ENCODE measurements around the gene ZNF511. TPM values are rescaled to one million over a fixed set of nuclear protein-coding genes. Genes with fewer than 3 reads are reported as not detected.

ZNF511 gene
- total and polyA plus RNA-seq, 2 of the 4 experiments (the other 2 are of a cell fraction), result 13.6 to 32.6 TPM

DNA sequence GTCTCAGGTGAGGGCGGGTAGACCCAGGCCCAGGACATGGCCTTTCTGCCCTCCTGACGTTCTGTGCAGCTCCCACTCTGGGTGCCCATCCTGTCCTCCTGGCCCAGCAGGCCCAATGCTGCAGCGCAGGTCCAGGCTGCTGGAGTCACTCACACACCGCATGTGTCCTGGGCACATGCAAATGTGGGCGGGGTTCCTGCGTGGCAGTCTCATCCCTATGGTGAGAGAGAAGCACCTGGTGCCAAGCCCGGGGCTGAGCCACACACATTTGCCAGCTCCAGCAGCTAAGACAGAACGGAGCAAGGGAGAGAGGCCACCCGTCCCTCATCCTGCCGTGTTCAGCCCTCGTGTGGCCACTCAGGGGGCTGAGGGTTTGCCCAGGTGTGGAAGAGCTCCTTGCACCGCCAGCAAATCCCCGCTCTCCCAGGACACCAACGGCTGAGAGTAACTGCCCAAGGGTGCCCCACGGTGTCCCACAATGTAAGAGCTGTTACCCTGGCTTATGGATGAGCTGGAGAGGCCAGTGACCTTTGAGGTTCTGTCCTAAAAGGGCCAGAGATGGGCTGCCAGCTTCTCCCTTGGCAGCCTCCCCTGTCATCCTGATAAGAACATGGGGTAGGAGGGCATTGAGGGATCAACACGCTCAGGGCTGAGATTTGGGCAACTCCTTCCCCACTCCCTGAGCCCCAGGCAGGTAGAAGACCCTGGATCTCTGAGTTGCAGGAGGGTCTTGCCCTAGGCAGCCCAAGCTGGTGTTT is 44.7 kb downstream of the ZNF511 start:
- 90% methylated on average over 8 of the region's 16 CpGs; no CpG with 5 or more reads in 1 of the 2 experiments for WGBS, 2 experiments (ENCODE audit: extremely low coverage in 2 of 2, insufficient read length in 1 of 2)

More for the DNA sequence above, 44.7 kb downstream of the ZNF511 start:
- no peak overlapping the region for H3K4me2 ChIP-seq (ENCODE audit: low read depth, low read length)
- H3K56ac ChIP-seq (ENCODE audit: extremely low read depth, insufficient read depth, low read length), result no peak overlapping the region
- 0 out of 2 replicates have a peak, but pooled peaks cover 5% of the 10 kb centered on the region for H3K9me1 ChIP-seq (ENCODE audit: insufficient read depth, low read length)
- DNase-seq, result no peak
- peaks cover 5% of the 10 kb centered on the region; the same call in 1 of the 2 replicates for H3K36me3 ChIP-seq (ENCODE audit: control insufficient read depth, insufficient read depth, low read length)
- no peak overlapping the region for H3K18ac ChIP-seq (ENCODE audit: low read depth, low read length)
- H4K20me1 ChIP-seq (ENCODE audit: insufficient read depth, low read length), result peaks cover 3% of the 10 kb centered on the region
- no peaks in the 10 kb centered on the region for H3K27me3 ChIP-seq (ENCODE audit: control insufficient read depth, insufficient read depth, low read length)
- in situ Hi-C loops (cut with MboI; ENCODE audit: low sequenced_read_pairs) (no loop called here), intact Hi-C loops (cut with micrococcal nuclease) (no loop called here), dilution Hi-C loops (cut with HindIII; ENCODE audit: low sequenced_read_pairs, unreplicated experiment) (no loop called here)
- H4K8ac ChIP-seq (ENCODE audit: low read depth in 2 of 2, low read length in 2 of 2), result no peak overlapping the region
- H3K23ac ChIP-seq (ENCODE audit: low read depth, low read length), result no peak overlapping the region
- no peak overlapping the region for H2BK15ac ChIP-seq (ENCODE audit: low read depth, low read length)
- H3K4me3 ChIP-seq (ENCODE audit: insufficient read depth, low read depth, low read length), result no peak overlapping the region
- H3K4ac ChIP-seq (ENCODE audit: low read depth, low read length), result no peak overlapping the region
- H4K5ac ChIP-seq (ENCODE audit: low read depth, low read length), result no peak overlapping the region
- no peak for ATAC-seq (ENCODE audit: low read depth)
- H3K9ac ChIP-seq (ENCODE audit: low read depth, low read length), result no peak overlapping the region
- H3K4me1 ChIP-seq (ENCODE audit: control insufficient read depth, insufficient read depth, low read length), result peaks cover 6% of the 10 kb centered on the region; the same call in 1 of the 2 replicates
- no peak overlapping the region for H2AFZ ChIP-seq (replicated peaks; ENCODE audit: low read length, poor library complexity)
- no peak overlapping the region for H2AK9ac ChIP-seq (replicated peaks; ENCODE audit: low read depth, low read length, poor library complexity)
- CTCF ChIA-PET, result no interaction called here
- no peak overlapping the region for H2AK5ac ChIP-seq (ENCODE audit: low read depth, low read length)
- BruUV-seq (replicated peaks), result no TSS peak
- H3K14ac ChIP-seq (replicated peaks; ENCODE audit: low read depth, low read length), result no peak overlapping the region
- POLR2A ChIA-PET (ENCODE audit: unreplicated experiment), result no interaction called here
- no peak overlapping the region for H2BK120ac ChIP-seq (ENCODE audit: low read depth, low read length)
- H3K27ac ChIP-seq (ENCODE audit: insufficient read depth, low read length), result no peak overlapping the region
- H2BK20ac ChIP-seq (ENCODE audit: low read depth, low read length), result no peak overlapping the region
- H2BK5ac ChIP-seq (ENCODE audit: low read depth, low read length, poor library complexity, severe bottlenecking), result no peak overlapping the region
- TF ChIP-seq BHLHE40 (IDR thresholded peaks at IDR 0.05; ENCODE audit: low read depth, low read length), result no peak
- no peak for TF ChIP-seq MAZ (IDR thresholded peaks at IDR 0.05; ENCODE audit: borderline replicate concordance, low read depth, low read length)
- TF ChIP-seq POLR2A (IDR thresholded peaks at IDR 0.05; ENCODE audit: low read depth, low read length), result no peak
- TF ChIP-seq RFX5 (IDR thresholded peaks at IDR 0.05; ENCODE audit: low read depth, low read length), result no peak
- TF ChIP-seq, protein P1, sequence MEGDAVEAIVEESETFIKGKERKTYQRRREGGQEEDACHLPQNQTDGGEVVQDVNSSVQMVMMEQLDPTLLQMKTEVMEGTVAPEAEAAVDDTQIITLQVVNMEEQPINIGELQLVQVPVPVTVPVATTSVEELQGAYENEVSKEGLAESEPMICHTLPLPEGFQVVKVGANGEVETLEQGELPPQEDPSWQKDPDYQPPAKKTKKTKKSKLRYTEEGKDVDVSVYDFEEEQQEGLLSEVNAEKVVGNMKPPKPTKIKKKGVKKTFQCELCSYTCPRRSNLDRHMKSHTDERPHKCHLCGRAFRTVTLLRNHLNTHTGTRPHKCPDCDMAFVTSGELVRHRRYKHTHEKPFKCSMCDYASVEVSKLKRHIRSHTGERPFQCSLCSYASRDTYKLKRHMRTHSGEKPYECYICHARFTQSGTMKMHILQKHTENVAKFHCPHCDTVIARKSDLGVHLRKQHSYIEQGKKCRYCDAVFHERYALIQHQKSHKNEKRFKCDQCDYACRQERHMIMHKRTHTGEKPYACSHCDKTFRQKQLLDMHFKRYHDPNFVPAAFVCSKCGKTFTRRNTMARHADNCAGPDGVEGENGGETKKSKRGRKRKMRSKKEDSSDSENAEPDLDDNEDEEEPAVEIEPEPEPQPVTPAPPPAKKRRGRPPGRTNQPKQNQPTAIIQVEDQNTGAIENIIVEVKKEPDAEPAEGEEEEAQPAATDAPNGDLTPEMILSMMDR (conservative IDR thresholded peaks at IDR 0.05; ENCODE audit: low read depth, low read length), result no peak
- TF ChIP-seq RAD21 (IDR thresholded peaks at IDR 0.05; ENCODE audit: low read length), result no peak
- no peak for TF ChIP-seq CHD1 (IDR thresholded peaks at IDR 0.05; ENCODE audit: low read depth, low read length)
- TF ChIP-seq SMC3 (IDR thresholded peaks at IDR 0.05; ENCODE audit: low read depth, low read length), result no peak
- TF ChIP-seq MAFK (IDR thresholded peaks at IDR 0.05; ENCODE audit: low read depth, low read length), result no peak
- TF ChIP-seq, protein P2, sequence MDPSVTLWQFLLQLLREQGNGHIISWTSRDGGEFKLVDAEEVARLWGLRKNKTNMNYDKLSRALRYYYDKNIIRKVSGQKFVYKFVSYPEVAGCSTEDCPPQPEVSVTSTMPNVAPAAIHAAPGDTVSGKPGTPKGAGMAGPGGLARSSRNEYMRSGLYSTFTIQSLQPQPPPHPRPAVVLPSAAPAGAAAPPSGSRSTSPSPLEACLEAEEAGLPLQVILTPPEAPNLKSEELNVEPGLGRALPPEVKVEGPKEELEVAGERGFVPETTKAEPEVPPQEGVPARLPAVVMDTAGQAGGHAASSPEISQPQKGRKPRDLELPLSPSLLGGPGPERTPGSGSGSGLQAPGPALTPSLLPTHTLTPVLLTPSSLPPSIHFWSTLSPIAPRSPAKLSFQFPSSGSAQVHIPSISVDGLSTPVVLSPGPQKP (IDR thresholded peaks at IDR 0.05; ENCODE audit: borderline replicate concordance, low read depth, low read length), result no peak
- H3K9me3 ChIP-seq (ENCODE audit: control insufficient read depth, insufficient read depth, low read length), result no peaks in the 10 kb centered on the region
- H3K79me1 ChIP-seq (ENCODE audit: low read depth in 1 of 2, low read length in 2 of 2), result peaks cover 8 to 13% of the 10 kb centered on the region in 2 experiments; a peak in 2 of 4 replicates
- no peak overlapping the region for H4K91ac ChIP-seq (ENCODE audit: insufficient read depth, low read depth, low read length)
